GM18505 (cell line): ENCODE data around the gene TET3.

Experiments used
- ATAC-seq: cut with Tn5 transposase; IDR thresholded peaks from one replicate; pipeline ENCODE4 v1.9.1; 2021; ENCODE audit not compliant: unreplicated experiment
- POLR2A ChIP-seq: IDR thresholded peaks from 4 replicates; pipeline ENCODE4 v1.6.1; 2011; ENCODE audit warnings: borderline replicate concordance; ENCODE audit not compliant: insufficient read depth, insufficient read length; ENCODE audit errors: extremely low read depth

The TET3 gene

DNA sequence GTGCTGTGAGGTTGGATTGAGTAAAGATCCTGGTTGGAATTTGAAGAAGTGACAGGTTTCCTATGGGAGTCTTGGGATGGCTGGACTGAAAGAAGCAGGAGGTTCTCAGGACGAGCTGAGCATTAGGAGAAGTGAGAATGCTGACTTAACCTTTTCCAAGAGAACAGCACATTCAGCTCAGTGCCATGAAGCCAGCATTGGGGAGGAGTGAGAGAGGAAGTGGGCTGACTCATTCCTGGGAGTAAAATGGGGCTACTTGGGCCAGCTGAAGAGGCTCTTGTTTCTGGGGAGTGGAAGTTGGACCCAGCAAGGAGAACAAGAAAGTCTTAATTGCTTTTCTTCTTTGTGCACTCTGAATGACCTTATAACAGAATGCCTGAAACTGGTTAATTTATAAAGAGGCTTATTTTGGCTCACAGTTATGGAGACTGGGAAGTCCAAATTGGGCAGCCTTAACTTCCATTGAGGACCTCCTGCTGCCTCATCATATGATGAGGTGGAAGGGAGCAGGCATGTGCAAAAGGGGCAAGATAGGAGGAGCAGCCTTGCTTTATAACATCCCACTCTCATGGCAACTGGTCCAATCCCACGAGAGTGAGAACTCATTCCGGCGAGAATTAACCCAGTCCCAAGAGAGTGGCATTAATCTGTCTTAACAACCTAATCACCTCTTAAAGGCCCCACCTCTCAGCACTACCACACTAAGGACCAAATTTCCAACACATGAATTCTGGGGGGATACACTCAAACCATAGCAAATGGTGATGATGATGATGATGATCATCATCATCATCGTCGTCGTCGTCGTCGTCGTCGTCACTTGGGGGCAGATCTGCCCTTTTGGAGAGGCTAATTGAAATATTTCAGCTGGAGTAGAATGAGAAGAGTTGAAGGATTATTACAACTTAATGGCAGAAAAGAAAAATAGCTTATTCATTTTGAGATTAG, 31.9 kb upstream of the TET3 start:
- no peak for ATAC-seq
- TF ChIP-seq POLR2A = no peak

GRCh38 chr2:73956218-73956865, 28.4 kb upstream of the TET3 start:
- TF ChIP-seq POLR2A = no peak
- no peak for ATAC-seq

DNA sequence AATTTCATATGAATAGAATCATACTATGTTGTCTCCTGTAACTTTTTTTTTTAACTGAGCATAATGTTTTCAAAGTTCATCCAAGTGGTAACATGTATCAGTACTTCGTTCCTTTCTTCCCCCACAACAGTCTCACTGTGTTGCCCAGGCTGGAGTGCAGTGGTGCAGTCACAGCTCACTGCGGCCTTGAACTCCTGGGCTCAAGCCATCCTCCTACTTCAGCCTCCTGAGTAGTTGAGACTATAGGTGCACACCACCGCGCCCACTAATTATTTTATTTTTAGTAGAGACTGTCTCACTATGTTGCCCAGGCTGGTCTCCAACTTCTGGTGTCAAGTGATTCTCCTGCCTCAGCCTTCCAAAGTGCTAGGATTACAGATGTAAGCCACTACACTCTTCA, 23.4 kb upstream of the TET3 start:
- ATAC-seq = no peak
- TF ChIP-seq POLR2A = no peak

GRCh38 chr2:73961823-73962615, 22.7 kb upstream of the TET3 start:
- no peak for ATAC-seq
- TF ChIP-seq POLR2A = no peak

GRCh38 chr2:73962798-73963197, 21.9 kb upstream of the TET3 start:
- no peak for ATAC-seq
- no peak for TF ChIP-seq POLR2A

- no peak for TF ChIP-seq POLR2A
These were observed 21.2 kb upstream of the TET3 start for GRCh38 chr2:73963385-73964120.

GRCh38 chr2:73964223-73964622, 20.5 kb upstream of the TET3 start:
- ATAC-seq = no peak
- TF ChIP-seq POLR2A = no peak

More at GRCh38 chr2:73963385-73964120, 21.2 kb upstream of the TET3 start:
- ATAC-seq = peak; percentile 51

GRCh38 chr2:73965053-73965452, 19.7 kb upstream of the TET3 start:
- no peak for ATAC-seq

GRCh38 chr2:73968357-73968937, 16.3 kb upstream of the TET3 start:
- no peak for ATAC-seq
- no peak for TF ChIP-seq POLR2A

More at GRCh38 chr2:73965053-73965452, 19.7 kb upstream of the TET3 start:
- TF ChIP-seq POLR2A = no peak

- TF ChIP-seq POLR2A = no peak
- ATAC-seq = no peak
These were observed 15.4 kb upstream of the TET3 start for GRCh38 chr2:73969356-73969755.

DNA sequence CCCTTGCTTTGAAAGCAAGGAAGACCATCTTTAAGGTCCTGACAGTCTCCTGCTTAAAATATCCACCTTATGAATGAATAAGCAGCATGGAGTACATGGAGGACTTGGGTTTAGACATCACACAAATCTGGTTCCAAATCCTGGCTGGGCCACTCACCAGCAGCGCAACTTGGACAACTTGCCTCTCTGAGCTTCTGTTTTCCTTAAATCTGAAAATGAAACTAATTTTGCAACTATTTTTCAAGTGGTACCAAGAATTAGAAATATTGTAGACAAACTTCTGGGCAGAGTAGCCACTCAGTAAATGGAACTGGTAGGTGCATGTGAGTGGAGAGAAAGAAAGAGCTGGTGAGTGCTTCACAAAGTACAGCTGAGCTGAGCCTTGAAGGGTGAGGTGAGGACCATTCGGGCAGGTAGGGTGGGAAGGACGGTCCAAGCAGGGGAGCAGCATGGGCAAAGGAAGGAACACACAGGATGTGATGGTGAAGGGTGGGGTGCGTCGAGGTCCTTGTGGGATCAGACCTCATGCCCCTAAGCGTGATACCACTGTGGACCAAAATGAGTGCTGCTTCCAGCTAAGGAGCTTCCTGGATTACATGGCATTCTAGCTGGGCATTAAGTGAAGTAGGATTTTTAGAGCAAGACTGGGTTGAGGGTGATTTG, 14.4 kb upstream of the TET3 start:
- ATAC-seq = no peak
- no peak for TF ChIP-seq POLR2A
